Calu3 (cell line): Measurements from ENCODE around the gene NOXA1. TPM values are rescaled to one million over a fixed set of nuclear protein-coding genes. Genes with fewer than 3 reads are reported as not detected.

Experiments
- BruUV-seq: library from RNA; stranded (reverse); fragments of 400-500 nt; replicated peaks from 2 replicates; lab custom pipeline; 2021; lab: Mats Ljungman, UMichigan
- CTCF ChIA-PET: fragments of 300-600 bp; sonication (Branson Sonifier 250); formaldehyde crosslinking; loops from one replicate; lab custom pipeline; 2022; ENCODE audit warnings: antibody characterized with exemption; lab: Charles Lee
- DNase-seq: peaks from one replicate; pipeline ENCODE4 v3.0.0; 2022
- H3K27ac Mint-ChIP-seq: one replicate; pipeline ENCODE4 v1.8.0; 2022; ENCODE audit warnings: mixed read lengths; ENCODE audit not compliant: unreplicated experiment
- H3K27me3 Mint-ChIP-seq: one replicate; pipeline ENCODE4 v1.8.0; 2022; ENCODE audit warnings: mixed read lengths; ENCODE audit not compliant: unreplicated experiment
- H3K36me3 Mint-ChIP-seq: one replicate; pipeline ENCODE4 v1.8.0; 2022; ENCODE audit warnings: mild to moderate bottlenecking, moderate library complexity, mixed read lengths; ENCODE audit not compliant: insufficient read depth, unreplicated experiment
- H3K4me1 Mint-ChIP-seq: one replicate; pipeline ENCODE4 v1.8.0; 2022; ENCODE audit warnings: mild to moderate bottlenecking, low read depth, mixed read lengths; ENCODE audit not compliant: unreplicated experiment
- H3K4me3 Mint-ChIP-seq: one replicate; pipeline ENCODE4 v1.8.0; 2022; ENCODE audit warnings: mild to moderate bottlenecking, low read depth, moderate library complexity, mixed read lengths; ENCODE audit not compliant: unreplicated experiment
- H3K9me3 Mint-ChIP-seq: one replicate; pipeline ENCODE4 v1.8.0; 2022; ENCODE audit warnings: low read depth, mixed read lengths; ENCODE audit not compliant: unreplicated experiment
- CTCF ChIP-seq: fragments of 200-600 bp; IDR thresholded peaks from one replicate; pipeline ENCODE4 v1.8.0; 2022; ENCODE audit warnings: antibody characterized with exemption; ENCODE audit not compliant: unreplicated experiment
- intact Hi-C: fragments of 100-400 bp; cut with micrococcal nuclease; formaldehyde crosslinking; loops from one replicate; pipeline ENCODE4 v1.10.0; 2022; ENCODE audit not compliant: unreplicated experiment
- total RNA-seq: library from RNA; stranded (reverse); gene quantifications from 2 replicates; pipeline ENCODE4 v1.2.3, GENCODE V29; 2022

NOXA1 gene
- total RNA-seq, 1 experiment from 2014 or later = 12.3 TPM

GRCh38 chr9:137462396-137462985 is 39.3 kb downstream of the NOXA1 start:
- H3K4me3 Mint-ChIP-seq = no peak overlapping the region
- H3K4me1 Mint-ChIP-seq = no peaks in the 10 kb centered on the region
- no TSS peak for BruUV-seq
- no peaks in the 10 kb centered on the region for H3K9me3 Mint-ChIP-seq
- intact Hi-C loops = no loop called here
- H3K27me3 Mint-ChIP-seq = no peaks in the 10 kb centered on the region
- H3K36me3 Mint-ChIP-seq = peaks cover 12% of the 10 kb centered on the region
- CTCF ChIA-PET = no interaction called here
- DNase-seq = no peak
- no peak for TF ChIP-seq CTCF
- H3K27ac Mint-ChIP-seq = no peak overlapping the region

- Mint-ChIP-seq H3K4me1 (no peaks in the 10 kb centered on the region), H3K36me3 (peaks cover 9% of the 10 kb centered on the region), H3K27me3 (peaks cover under 1% of the 10 kb centered on the region), H3K9me3 (no peaks in the 10 kb centered on the region), H3K4me3 (no peak overlapping the region), H3K27ac (no peak overlapping the region)
- intact Hi-C loops = no loop called here
- no peak for TF ChIP-seq CTCF
- no TSS peak for BruUV-seq
- CTCF ChIA-PET = no interaction called here
- DNase-seq = no peak
Observed at GRCh38 chr9:137462986-137463930, 40.1 kb downstream of the NOXA1 start.

- no peak for DNase-seq
- intact Hi-C loops = no loop called here
- Mint-ChIP-seq H3K4me3 (no peak overlapping the region), H3K36me3 (peaks cover 9% of the 10 kb centered on the region), H3K9me3 (no peaks in the 10 kb centered on the region), H3K4me1 (no peaks in the 10 kb centered on the region), H3K27ac (no peak overlapping the region), H3K27me3 (peaks cover 7% of the 10 kb centered on the region)
- BruUV-seq = no TSS peak
- CTCF ChIA-PET = no interaction called here
- no peak for TF ChIP-seq CTCF
Observed at GRCh38 chr9:137463931-137464290, 40.7 kb downstream of the NOXA1 start.

GRCh38 chr9:137464291-137464999 is 41.3 kb downstream of the NOXA1 start:
- no peaks in the 10 kb centered on the region for H3K4me1 Mint-ChIP-seq

More at GRCh38 chr9:137464291-137464999, 41.3 kb downstream of the NOXA1 start:
- TF ChIP-seq CTCF = no peak
- no peak overlapping the region for H3K4me3 Mint-ChIP-seq
- no peak for DNase-seq
- no peak overlapping the region for H3K27ac Mint-ChIP-seq
- CTCF ChIA-PET = no interaction called here
- no TSS peak for BruUV-seq
- peaks cover 7% of the 10 kb centered on the region for H3K36me3 Mint-ChIP-seq
- no peaks in the 10 kb centered on the region for H3K9me3 Mint-ChIP-seq
- peaks cover 13% of the 10 kb centered on the region for H3K27me3 Mint-ChIP-seq
- intact Hi-C loops = no loop called here
